GM19099 (cell line): ENCODE results near the gene CYFIP1.

Experiments used
- POLR2A ChIP-seq: IDR thresholded peaks from 3 replicates; pipeline ENCODE4 v1.6.1; 2011; ENCODE audit warnings: low read depth; ENCODE audit not compliant: insufficient read length; ENCODE audit errors: extremely low read depth

The CYFIP1 gene

GRCh38 chr15:22956978-22957260 lies 23.2 kb downstream of the CYFIP1 start:
- no peak for TF ChIP-seq POLR2A

GRCh38 chr15:22956257-22956977 lies 23.8 kb downstream of the CYFIP1 start:
- no peak for TF ChIP-seq POLR2A

GRCh38 chr15:22955544-22956119 lies 24.5 kb downstream of the CYFIP1 start:
- TF ChIP-seq POLR2A = no peak

GRCh38 chr15:22954798-22955543 lies 25.2 kb downstream of the CYFIP1 start:
- no peak for TF ChIP-seq POLR2A

GRCh38 chr15:22954326-22954725 lies 25.8 kb downstream of the CYFIP1 start:
- no peak for TF ChIP-seq POLR2A

- no peak for TF ChIP-seq POLR2A
Observed at GRCh38 chr15:22952796-22953579, 27.2 kb downstream of the CYFIP1 start.

GRCh38 chr15:22951381-22952280 lies 28.5 kb downstream of the CYFIP1 start:
- TF ChIP-seq POLR2A = no peak

GRCh38 chr15:22951031-22951380 lies 29.2 kb downstream of the CYFIP1 start:
- no peak for TF ChIP-seq POLR2A

- TF ChIP-seq POLR2A = no peak
Observed at GRCh38 chr15:22950256-22950990, 29.7 kb downstream of the CYFIP1 start.

GRCh38 chr15:22949074-22949547 lies 31.1 kb downstream of the CYFIP1 start:
- TF ChIP-seq POLR2A = no peak

- TF ChIP-seq POLR2A = no peak
Observed at GRCh38 chr15:22948056-22948455, 32.1 kb downstream of the CYFIP1 start.

- no peak for TF ChIP-seq POLR2A
Observed at GRCh38 chr15:22947101-22948000, 32.8 kb downstream of the CYFIP1 start.

GRCh38 chr15:22945071-22945470 lies 35.1 kb downstream of the CYFIP1 start:
- TF ChIP-seq POLR2A = no peak
